GM23338 (cell line): ENCODE data around the gene BCAS3. TPM values are rescaled to one million over a fixed set of nuclear protein-coding genes. Genes with fewer than 3 reads are reported as not detected.

ENCODE experiments used
- ATAC-seq: fragments of 200-7000 bp; cut with Tn5 transposase; 3 replicates; pipeline ENCODE4 v1.9.1; 2020
- DNase-seq: peaks from one replicate; pipeline ENCODE4 v3.0.0-alpha.2; 2015; ENCODE audit warnings: low spot score
- H2AFZ ChIP-seq: fragments of 200-600 bp; sonication (generic); 2 replicates; pipeline ENCODE4 v1.8.0; 2016; ENCODE audit warnings: antibody characterized with exemption, mild to moderate bottlenecking, moderate library complexity
- H3F3A ChIP-seq: fragments of 200-600 bp; sonication (generic); replicated peaks from 2 replicates; pipeline ENCODE4 v1.8.0; 2017; ENCODE audit warnings: antibody characterized with exemption, mixed run types, low read depth
- H3K27ac ChIP-seq: fragments of 200-600 bp; sonication (generic); 2 replicates; pipeline ENCODE4 v1.6.1; 2016; ENCODE audit warnings: low read depth
- H3K27me3 ChIP-seq: fragments of 200-600 bp; sonication (generic); 2 replicates; pipeline ENCODE4 v1.8.0; 2016; ENCODE audit warnings: mild to moderate bottlenecking, mixed run types, moderate library complexity; ENCODE audit not compliant: insufficient read depth
- H3K36me3 ChIP-seq: fragments of 200-600 bp; sonication (generic); 2 replicates; pipeline ENCODE4 v1.8.0; 2016; ENCODE audit warnings: mild to moderate bottlenecking; ENCODE audit not compliant: insufficient read depth
- H3K4me1 ChIP-seq: fragments of 200-600 bp; sonication (generic); 2 replicates; pipeline ENCODE4 v1.8.0; 2016; ENCODE audit warnings: mild to moderate bottlenecking, moderate library complexity; ENCODE audit not compliant: insufficient read depth
- H3K4me2 ChIP-seq: fragments of 200-600 bp; sonication (generic); 2 replicates; pipeline ENCODE4 v1.7.1; 2017; ENCODE audit warnings: mixed run types
- H3K4me3 ChIP-seq: fragments of 200-600 bp; sonication (generic); 2 replicates; pipeline ENCODE4 v1.6.1; 2016; ENCODE audit warnings: mixed run types
- H3K79me2 ChIP-seq: fragments of 200-600 bp; sonication (generic); replicated peaks from 2 replicates; pipeline ENCODE4 v1.8.0; 2017; ENCODE audit warnings: mild to moderate bottlenecking; ENCODE audit not compliant: insufficient read depth
- H3K9me2 ChIP-seq: fragments of 200-600 bp; sonication (generic); 2 replicates; pipeline ENCODE4 v1.8.0; 2017; ENCODE audit not compliant: insufficient read depth
- H4K20me1 ChIP-seq: fragments of 200-600 bp; sonication (generic); replicated peaks from 2 replicates; pipeline ENCODE4 v1.8.0; 2017; ENCODE audit warnings: mild to moderate bottlenecking; ENCODE audit not compliant: insufficient read depth
- H3K27ac Mint-ChIP-seq: 2 replicates; pipeline ENCODE4 v1.8.0; 2020; ENCODE audit warnings: inconsistent platforms, mild to moderate bottlenecking, moderate library complexity, mixed read lengths
- H3K27me3 Mint-ChIP-seq: 3 replicates; pipeline ENCODE4 v1.8.0; 2022; ENCODE audit warnings: low read depth, mild to moderate bottlenecking, moderate library complexity, mixed read lengths, inconsistent platforms; ENCODE audit not compliant: insufficient read depth, poor library complexity
- H3K36me3 Mint-ChIP-seq: 3 replicates; pipeline ENCODE4 v1.8.0; 2021; ENCODE audit warnings: low read depth, mild to moderate bottlenecking, inconsistent platforms, moderate library complexity, mixed read lengths
- H3K4me1 Mint-ChIP-seq: 3 replicates; pipeline ENCODE4 v1.8.0; 2020; ENCODE audit warnings: mild to moderate bottlenecking, inconsistent platforms, mixed read lengths
- H3K4me3 Mint-ChIP-seq: 3 replicates; pipeline ENCODE4 v1.8.0; 2021; ENCODE audit warnings: moderate library complexity, mild to moderate bottlenecking, inconsistent platforms, mixed read lengths
- H3K9me3 Mint-ChIP-seq: 3 replicates; pipeline ENCODE4 v1.8.0; 2020; ENCODE audit warnings: moderate library complexity, mild to moderate bottlenecking, inconsistent platforms, mixed read lengths
- CREB1 ChIP-seq: fragments of 250-450 bp; sonication (Bioruptor Pico); IDR thresholded peaks from 2 replicates; pipeline ENCODE4 v1.5.0; 2020; ENCODE audit warnings: low read depth, mild to moderate bottlenecking, moderate library complexity
- EZH2 ChIP-seq: fragments of 200-600 bp; sonication (generic); IDR thresholded peaks from one replicate; pipeline ENCODE4 v1.8.0; 2017; ENCODE audit warnings: antibody characterized with exemption, mild to moderate bottlenecking, low read depth; ENCODE audit not compliant: unreplicated experiment
- JUNB ChIP-seq: IDR thresholded peaks from one replicate; pipeline ENCODE4 v1.6.1; 2016; ENCODE audit warnings: antibody characterized with exemption; ENCODE audit not compliant: unreplicated experiment
- NANOG ChIP-seq: IDR thresholded peaks from 2 replicates; pipeline ENCODE4 v1.6.1; 2016; ENCODE audit warnings: antibody characterized with exemption, borderline replicate concordance
- STAT1 ChIP-seq: IDR thresholded peaks from one replicate; pipeline ENCODE4 v1.6.1; 2016; ENCODE audit warnings: antibody characterized with exemption; ENCODE audit not compliant: unreplicated experiment
- ZNF331 ChIP-seq: fragments of 250-450 bp; sonication (Bioruptor Pico); IDR thresholded peaks from 2 replicates; pipeline ENCODE4 v1.5.0; 2020; ENCODE audit warnings: low read depth, mild to moderate bottlenecking, moderate library complexity
- polyA plus RNA-seq: library from polyadenylated mRNA; unstranded; fragments of >200 nt; fragmentation: Nextera tagmentation; extraction: Ambion mirVana; gene quantifications from 2 replicates; pipeline ENCODE4 v1.2.1, GENCODE V29; 2016
- total RNA-seq: library from RNA; depleted of rRNA; stranded (reverse); fragments of >200 nt; shearing (Covaris generic); gene quantifications from 2 replicates; pipeline ENCODE4 v1.2.3, GENCODE V29; 2014
- TF ChIP-seq, protein P1 (sequence below): IDR thresholded peaks from 2 replicates; pipeline ENCODE4 v1.6.1; 2016; ENCODE audit warnings: antibody characterized with exemption
- TF ChIP-seq, protein P2 (sequence below): IDR thresholded peaks from one replicate; pipeline ENCODE4 v1.6.1; 2018; ENCODE audit warnings: antibody characterized with exemption; ENCODE audit not compliant: unreplicated experiment
- TF ChIP-seq, protein P3 (sequence below), 2 experiments: fragments of 200-600 bp in 1 of 2; sonication (generic) in 1 of 2; conservative IDR thresholded peaks; 2 replicates each; pipeline versions ENCODE4 v1.5.1 to v1.6.1; 2016 to 2017; ENCODE audit warnings: antibody characterized with exemption in 2 of 2, low read depth in 2 of 2, mild to moderate bottlenecking in 2 of 2, moderate library complexity in 1 of 2

BCAS3 gene
- total and polyA plus RNA-seq, 2 experiments from 2014 or later = 8.2 to 28.0 TPM

DNA sequence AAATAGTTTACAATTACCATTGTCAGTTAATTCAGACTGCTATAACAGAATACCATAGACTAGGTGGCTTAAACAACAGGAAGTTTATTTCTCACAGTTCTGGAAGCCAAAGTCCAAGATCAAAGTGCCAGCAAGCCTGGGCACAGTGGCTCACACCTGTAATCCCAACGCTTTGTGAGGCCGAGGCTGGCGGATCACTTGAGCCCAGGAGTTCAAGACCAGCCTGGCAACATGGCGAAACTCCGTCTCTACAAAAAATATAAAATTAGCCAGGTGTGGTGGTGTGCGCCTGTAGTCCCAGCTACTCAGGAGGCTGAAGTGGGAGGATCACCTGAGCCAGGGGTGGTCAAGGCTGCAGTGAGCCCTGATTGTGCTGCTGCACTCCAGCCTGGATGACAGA lies 650.7 kb downstream of the BCAS3 start:
- DNase-seq = no peak
- no peak overlapping the region for H3K4me3 Mint-ChIP-seq
- H3K36me3 Mint-ChIP-seq = no peaks in the 10 kb centered on the region
- TF ChIP-seq, protein P1, sequence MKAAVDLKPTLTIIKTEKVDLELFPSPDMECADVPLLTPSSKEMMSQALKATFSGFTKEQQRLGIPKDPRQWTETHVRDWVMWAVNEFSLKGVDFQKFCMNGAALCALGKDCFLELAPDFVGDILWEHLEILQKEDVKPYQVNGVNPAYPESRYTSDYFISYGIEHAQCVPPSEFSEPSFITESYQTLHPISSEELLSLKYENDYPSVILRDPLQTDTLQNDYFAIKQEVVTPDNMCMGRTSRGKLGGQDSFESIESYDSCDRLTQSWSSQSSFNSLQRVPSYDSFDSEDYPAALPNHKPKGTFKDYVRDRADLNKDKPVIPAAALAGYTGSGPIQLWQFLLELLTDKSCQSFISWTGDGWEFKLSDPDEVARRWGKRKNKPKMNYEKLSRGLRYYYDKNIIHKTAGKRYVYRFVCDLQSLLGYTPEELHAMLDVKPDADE = no peak
- TF ChIP-seq STAT1 = no peak
- TF ChIP-seq, protein P2, sequence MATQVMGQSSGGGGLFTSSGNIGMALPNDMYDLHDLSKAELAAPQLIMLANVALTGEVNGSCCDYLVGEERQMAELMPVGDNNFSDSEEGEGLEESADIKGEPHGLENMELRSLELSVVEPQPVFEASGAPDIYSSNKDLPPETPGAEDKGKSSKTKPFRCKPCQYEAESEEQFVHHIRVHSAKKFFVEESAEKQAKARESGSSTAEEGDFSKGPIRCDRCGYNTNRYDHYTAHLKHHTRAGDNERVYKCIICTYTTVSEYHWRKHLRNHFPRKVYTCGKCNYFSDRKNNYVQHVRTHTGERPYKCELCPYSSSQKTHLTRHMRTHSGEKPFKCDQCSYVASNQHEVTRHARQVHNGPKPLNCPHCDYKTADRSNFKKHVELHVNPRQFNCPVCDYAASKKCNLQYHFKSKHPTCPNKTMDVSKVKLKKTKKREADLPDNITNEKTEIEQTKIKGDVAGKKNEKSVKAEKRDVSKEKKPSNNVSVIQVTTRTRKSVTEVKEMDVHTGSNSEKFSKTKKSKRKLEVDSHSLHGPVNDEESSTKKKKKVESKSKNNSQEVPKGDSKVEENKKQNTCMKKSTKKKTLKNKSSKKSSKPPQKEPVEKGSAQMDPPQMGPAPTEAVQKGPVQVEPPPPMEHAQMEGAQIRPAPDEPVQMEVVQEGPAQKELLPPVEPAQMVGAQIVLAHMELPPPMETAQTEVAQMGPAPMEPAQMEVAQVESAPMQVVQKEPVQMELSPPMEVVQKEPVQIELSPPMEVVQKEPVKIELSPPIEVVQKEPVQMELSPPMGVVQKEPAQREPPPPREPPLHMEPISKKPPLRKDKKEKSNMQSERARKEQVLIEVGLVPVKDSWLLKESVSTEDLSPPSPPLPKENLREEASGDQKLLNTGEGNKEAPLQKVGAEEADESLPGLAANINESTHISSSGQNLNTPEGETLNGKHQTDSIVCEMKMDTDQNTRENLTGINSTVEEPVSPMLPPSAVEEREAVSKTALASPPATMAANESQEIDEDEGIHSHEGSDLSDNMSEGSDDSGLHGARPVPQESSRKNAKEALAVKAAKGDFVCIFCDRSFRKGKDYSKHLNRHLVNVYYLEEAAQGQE = no peak
- TF ChIP-seq, protein P3, sequence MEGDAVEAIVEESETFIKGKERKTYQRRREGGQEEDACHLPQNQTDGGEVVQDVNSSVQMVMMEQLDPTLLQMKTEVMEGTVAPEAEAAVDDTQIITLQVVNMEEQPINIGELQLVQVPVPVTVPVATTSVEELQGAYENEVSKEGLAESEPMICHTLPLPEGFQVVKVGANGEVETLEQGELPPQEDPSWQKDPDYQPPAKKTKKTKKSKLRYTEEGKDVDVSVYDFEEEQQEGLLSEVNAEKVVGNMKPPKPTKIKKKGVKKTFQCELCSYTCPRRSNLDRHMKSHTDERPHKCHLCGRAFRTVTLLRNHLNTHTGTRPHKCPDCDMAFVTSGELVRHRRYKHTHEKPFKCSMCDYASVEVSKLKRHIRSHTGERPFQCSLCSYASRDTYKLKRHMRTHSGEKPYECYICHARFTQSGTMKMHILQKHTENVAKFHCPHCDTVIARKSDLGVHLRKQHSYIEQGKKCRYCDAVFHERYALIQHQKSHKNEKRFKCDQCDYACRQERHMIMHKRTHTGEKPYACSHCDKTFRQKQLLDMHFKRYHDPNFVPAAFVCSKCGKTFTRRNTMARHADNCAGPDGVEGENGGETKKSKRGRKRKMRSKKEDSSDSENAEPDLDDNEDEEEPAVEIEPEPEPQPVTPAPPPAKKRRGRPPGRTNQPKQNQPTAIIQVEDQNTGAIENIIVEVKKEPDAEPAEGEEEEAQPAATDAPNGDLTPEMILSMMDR (conservative IDR thresholded peaks at IDR 0.05; ENCODE audit: low read depth in 2 of 2) = no peak
- no peak for TF ChIP-seq JUNB
- ATAC-seq = no peak
- H3K9me2 ChIP-seq = no peaks in the 10 kb centered on the region
- H3K4me3 ChIP-seq = no peak overlapping the region
- no peaks in the 10 kb centered on the region for H3K9me3 Mint-ChIP-seq
- H3K4me1 ChIP-seq = peaks cover 1% of the 10 kb centered on the region; the same call in 1 of the 2 replicates
- no peaks in the 10 kb centered on the region for H3K79me2 ChIP-seq
- H3K27me3 Mint-ChIP-seq = no peaks in the 10 kb centered on the region
- no peak overlapping the region for H2AFZ ChIP-seq
- H3K36me3 ChIP-seq = no peaks in the 10 kb centered on the region
- no peak overlapping the region for H3K27ac Mint-ChIP-seq
- H3K4me1 Mint-ChIP-seq = peaks cover 7% of the 10 kb centered on the region
- no peak overlapping the region for H3K4me2 ChIP-seq
- H3F3A ChIP-seq = no peaks in the 10 kb centered on the region
- no peaks in the 10 kb centered on the region for H3K27me3 ChIP-seq
- no peaks in the 10 kb centered on the region for H4K20me1 ChIP-seq
- no peak overlapping the region for H3K27ac ChIP-seq

DNA sequence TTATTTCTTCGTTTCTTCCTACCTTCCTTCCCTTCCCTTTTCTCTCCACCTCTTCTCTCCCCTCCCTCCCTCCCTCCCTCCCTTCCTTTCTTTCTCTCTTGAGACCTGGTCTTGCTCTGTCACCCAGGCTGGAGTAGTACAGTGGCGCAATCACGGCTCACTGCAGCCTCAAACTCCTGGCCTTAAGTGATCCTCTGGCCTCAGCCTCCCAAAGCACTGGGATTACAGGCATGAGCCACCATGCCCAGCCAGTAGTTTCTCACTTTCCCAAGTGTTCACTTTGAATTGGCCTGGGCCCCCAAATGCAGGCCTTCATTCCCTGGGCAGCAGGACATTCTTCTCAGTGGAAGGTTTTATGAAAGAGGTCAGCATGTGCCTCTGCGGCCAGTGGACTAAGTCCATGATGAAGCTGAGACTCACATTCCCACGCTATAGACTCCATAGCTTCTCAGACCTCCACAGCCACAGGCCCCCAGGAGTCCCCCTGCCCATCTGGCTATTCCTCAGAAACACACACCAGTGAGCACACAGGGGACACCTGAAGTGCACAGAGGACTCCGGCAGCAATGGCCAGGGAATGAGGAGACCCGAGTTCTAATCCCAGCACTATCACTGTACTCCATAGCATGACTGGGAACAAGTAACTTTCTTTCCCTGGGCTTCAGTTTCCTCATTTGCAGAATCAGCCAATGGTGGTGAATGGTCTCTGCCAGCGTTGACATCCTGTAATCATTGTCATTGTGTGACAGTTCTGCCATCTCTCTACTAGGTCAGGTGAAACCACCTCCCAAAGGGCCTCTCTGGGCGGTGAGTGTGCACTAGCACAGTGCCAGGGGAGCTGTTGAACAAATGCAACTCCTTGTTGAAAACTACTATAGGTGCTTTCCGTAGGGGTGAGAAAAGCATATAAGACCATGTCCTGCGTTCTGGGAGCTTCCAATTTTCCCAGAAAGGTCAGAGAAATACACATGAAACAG lies 652.8 kb downstream of the BCAS3 start:
- Mint-ChIP-seq H3K9me3 (no peaks in the 10 kb centered on the region), H3K4me1 (no peaks in the 10 kb centered on the region), H3K27ac (no peak overlapping the region), H3K4me3 (no peak overlapping the region), H3K27me3 (peaks cover 4% of the 10 kb centered on the region), H3K36me3 (no peaks in the 10 kb centered on the region)
- Histone ChIP-seq H3K4me1 (no peaks in the 10 kb centered on the region), H3K4me3 (no peak overlapping the region), H3K9me2 (no peaks in the 10 kb centered on the region), H2AFZ (no peak overlapping the region), H4K20me1 (no peaks in the 10 kb centered on the region), H3K27ac (no peak overlapping the region), H3K36me3 (no peaks in the 10 kb centered on the region), H3K79me2 (no peaks in the 10 kb centered on the region), H3F3A (no peaks in the 10 kb centered on the region), H3K4me2 (no peak overlapping the region), H3K27me3 (no peaks in the 10 kb centered on the region)
- ATAC-seq = no peak
- DNase-seq = no peak
- TF ChIP-seq, protein P3 (conservative IDR thresholded peaks at IDR 0.05; ENCODE audit: low read depth in 2 of 2) = no peak
- no peak for TF ChIP-seq EZH2
- TF ChIP-seq CREB1 (CRISPR knock-in tag) = no peak
- no peak for TF ChIP-seq NANOG
- TF ChIP-seq ZNF331 (CRISPR knock-in tag) = no peak
- no peak for TF ChIP-seq STAT1
- TF ChIP-seq JUNB = no peak
- TF ChIP-seq, protein P2 = no peak
